ENCODE results near the gene PTGER2. TPM values are rescaled to one million over a fixed set of nuclear protein-coding genes. Genes with fewer than 3 reads are reported as not detected.

Gene PTGER2
- total RNA-seq, 4 donors from 2014 or later = 0.56 to 5.0 (median 1.5) TPM

DNA sequence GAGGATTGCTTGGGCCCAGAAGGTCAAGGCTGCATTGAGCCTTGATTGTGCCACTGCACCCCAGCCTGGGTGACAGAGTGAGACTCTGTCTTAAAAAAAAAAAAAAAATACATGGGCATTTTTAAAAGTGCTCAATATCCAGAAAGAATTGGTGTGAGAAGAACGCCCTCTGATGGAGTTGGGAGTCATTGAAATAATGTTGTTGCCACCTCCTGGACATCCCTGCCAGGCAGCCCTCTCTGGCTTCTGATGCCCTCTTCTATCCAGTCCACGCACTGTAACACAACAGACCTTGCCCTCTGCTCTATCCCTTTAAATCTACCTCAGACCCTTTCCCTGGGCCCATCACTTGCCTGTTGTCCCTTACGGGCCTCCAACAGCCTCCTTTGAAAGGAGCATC is 41.7 kb upstream of the PTGER2 start:
- whole genome bisulfite sequencing, 2 donors = 62 to 70% methylated on average over 3 of the region's 3 CpGs
- H3K36me3 ChIP-seq = no peaks in the 10 kb centered on the region
- H3K4me1 ChIP-seq = peaks cover 0 to 4% of the 10 kb centered on the region in 2 donors
- H3K4me3 ChIP-seq (replicated peaks in 1 of 3) = no peak overlapping the region
- no peaks in the 10 kb centered on the region for H3K27me3 ChIP-seq
- intact Hi-C loops (cut with DNase I) = no loop called here
- no peak for DNase-seq
- H3K9me3 ChIP-seq = no peaks in the 10 kb centered on the region
- TF ChIP-seq, protein P1, sequence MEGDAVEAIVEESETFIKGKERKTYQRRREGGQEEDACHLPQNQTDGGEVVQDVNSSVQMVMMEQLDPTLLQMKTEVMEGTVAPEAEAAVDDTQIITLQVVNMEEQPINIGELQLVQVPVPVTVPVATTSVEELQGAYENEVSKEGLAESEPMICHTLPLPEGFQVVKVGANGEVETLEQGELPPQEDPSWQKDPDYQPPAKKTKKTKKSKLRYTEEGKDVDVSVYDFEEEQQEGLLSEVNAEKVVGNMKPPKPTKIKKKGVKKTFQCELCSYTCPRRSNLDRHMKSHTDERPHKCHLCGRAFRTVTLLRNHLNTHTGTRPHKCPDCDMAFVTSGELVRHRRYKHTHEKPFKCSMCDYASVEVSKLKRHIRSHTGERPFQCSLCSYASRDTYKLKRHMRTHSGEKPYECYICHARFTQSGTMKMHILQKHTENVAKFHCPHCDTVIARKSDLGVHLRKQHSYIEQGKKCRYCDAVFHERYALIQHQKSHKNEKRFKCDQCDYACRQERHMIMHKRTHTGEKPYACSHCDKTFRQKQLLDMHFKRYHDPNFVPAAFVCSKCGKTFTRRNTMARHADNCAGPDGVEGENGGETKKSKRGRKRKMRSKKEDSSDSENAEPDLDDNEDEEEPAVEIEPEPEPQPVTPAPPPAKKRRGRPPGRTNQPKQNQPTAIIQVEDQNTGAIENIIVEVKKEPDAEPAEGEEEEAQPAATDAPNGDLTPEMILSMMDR (IDR thresholded peaks at IDR 0.05) = no peak
- TF ChIP-seq POLR2A (IDR thresholded peaks at IDR 0.05) = no peak
- no peak overlapping the region for H3K27ac ChIP-seq

DNA sequence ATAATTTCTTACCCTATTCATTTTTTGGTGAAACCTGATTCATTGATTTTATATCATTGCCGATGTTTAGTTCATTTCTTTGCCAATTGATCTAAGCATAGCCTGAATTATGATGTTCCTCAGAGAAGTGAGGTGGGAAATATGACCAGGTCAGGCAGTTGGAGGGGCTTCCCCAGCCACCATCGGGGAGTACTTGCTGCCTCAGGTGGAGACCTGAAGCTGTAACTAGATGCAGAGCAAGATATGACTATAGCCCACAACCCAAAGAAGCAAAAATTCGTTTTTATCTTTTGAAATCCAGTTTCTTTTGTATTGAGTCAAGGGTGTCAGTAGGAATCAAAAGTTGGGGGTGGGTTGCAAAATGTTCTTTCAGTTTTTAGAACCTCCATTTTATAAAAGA is 38.7 kb upstream of the PTGER2 start:
- Histone ChIP-seq H3K27me3 (no peaks in the 10 kb centered on the region), H3K9me3 (no peaks in the 10 kb centered on the region), H3K36me3 (no peaks in the 10 kb centered on the region), H3K4me1 (no peaks in the 10 kb centered on the region), H3K4me3 (replicated peaks in 1 of 3) (no peak overlapping the region), H3K27ac (no peak overlapping the region)
- WGBS, 2 donors = 34 to 43% methylated on average over 3 of the region's 3 CpGs
- TF ChIP-seq POLR2A (IDR thresholded peaks at IDR 0.05) = no peak
- TF ChIP-seq, protein P1 (IDR thresholded peaks at IDR 0.05) = no peak
- DNase-seq = no peak
- intact Hi-C loops (cut with DNase I) = no loop called here

DNA sequence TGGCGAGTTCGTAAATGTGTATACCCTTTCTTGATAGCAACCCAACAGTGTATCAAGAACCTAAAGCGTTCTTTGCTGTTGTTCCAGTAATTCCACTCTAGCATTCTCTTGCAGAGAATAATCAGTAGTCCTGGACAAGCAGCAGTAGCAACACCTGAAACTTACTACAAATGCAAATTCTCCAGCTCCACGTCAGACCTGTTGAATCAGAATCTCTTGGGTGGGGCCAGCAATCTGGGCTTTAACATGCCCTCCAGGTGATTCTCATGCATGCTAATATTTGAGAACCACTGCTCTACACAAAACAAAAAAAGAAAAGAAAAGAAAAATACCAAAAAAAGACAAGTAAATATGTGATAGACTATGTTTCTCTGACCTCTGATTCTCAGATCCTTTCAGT is 36.6 kb upstream of the PTGER2 start:
- Histone ChIP-seq H3K4me3 (replicated peaks in 1 of 3) (no peak overlapping the region), H3K9me3 (no peaks in the 10 kb centered on the region), H3K27ac (no peak overlapping the region), H3K27me3 (no peaks in the 10 kb centered on the region), H3K4me1 (no peaks in the 10 kb centered on the region), H3K36me3 (no peaks in the 10 kb centered on the region)
- intact Hi-C loops (cut with DNase I) = no loop called here
- WGBS, 2 donors = 81 to 93% methylated on average over 4 of the region's 4 CpGs
- TF ChIP-seq, protein P1 (IDR thresholded peaks at IDR 0.05) = no peak
- TF ChIP-seq POLR2A (IDR thresholded peaks at IDR 0.05) = no peak
- DNase-seq = no peak

DNA sequence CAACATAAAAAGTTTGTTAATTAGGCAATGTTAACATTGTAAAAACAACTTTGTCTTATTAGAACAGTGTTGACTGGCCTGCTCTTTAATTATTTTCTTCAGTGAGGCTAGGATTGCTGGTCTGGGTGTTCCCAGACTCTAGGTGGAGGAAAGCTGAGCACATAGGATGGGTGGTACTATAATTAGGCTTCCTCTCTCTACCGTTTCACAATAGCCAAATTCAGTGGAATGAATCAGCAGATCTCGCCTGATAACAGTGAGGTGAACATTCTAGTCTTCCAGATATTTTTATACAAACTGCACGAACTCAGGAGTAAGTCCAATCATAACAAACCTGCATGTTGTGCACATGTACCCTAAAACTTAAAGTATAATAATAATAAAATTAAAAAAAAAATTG is 34.7 kb upstream of the PTGER2 start:
- no peaks in the 10 kb centered on the region for H3K36me3 ChIP-seq
- no peak for TF ChIP-seq POLR2A (IDR thresholded peaks at IDR 0.05)
- TF ChIP-seq, protein P1 (IDR thresholded peaks at IDR 0.05) = no peak
- intact Hi-C loops (cut with DNase I) = no loop called here
- no peak overlapping the region for H3K4me3 ChIP-seq (replicated peaks in 1 of 3)
- no peaks in the 10 kb centered on the region for H3K4me1 ChIP-seq
- H3K9me3 ChIP-seq = no peaks in the 10 kb centered on the region
- H3K27me3 ChIP-seq = no peaks in the 10 kb centered on the region
- no peak overlapping the region for H3K27ac ChIP-seq
- no peak for DNase-seq
- 27 to 40% methylated on average over 3 of the region's 3 CpGs for WGBS, 2 donors

DNA sequence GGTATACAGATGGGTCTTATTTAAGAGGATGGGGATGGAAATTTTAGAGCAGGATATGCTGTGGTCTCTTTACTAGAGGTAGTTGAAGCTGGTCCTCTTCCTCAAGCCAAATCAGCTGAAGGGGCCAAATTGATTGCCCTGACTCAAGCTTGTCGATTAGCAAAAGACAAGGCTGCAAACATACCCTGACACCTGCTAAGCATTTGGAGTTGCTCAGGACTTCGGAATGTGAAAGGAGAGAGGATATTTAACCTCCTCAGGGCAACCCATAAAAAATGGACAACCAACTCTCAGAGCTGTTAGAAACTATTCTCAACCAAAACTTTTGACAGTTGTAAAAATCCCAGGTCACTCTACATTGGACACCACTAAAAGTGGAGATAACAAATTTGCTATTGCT is 31.0 kb upstream of the PTGER2 start:
- TF ChIP-seq, protein P1 (IDR thresholded peaks at IDR 0.05) = no peak
- TF ChIP-seq POLR2A (IDR thresholded peaks at IDR 0.05) = no peak

More for the DNA sequence above, 31.0 kb upstream of the PTGER2 start:
- no peak for DNase-seq
- Histone ChIP-seq H3K27ac (no peak overlapping the region), H3K36me3 (no peaks in the 10 kb centered on the region), H3K27me3 (no peaks in the 10 kb centered on the region), H3K4me3 (replicated peaks in 1 of 3) (no peak overlapping the region), H3K4me1 (no peaks in the 10 kb centered on the region), H3K9me3 (no peaks in the 10 kb centered on the region)
- intact Hi-C loops (cut with DNase I) = no loop called here
- 73 to 78% methylated on average over 2 of the region's 2 CpGs for WGBS, 2 donors
